B cell (primary cell): ENCODE data around the gene TPSAB1. TPM values are rescaled to one million over a fixed set of nuclear protein-coding genes. Genes with fewer than 3 reads are reported as not detected.

Source experiments
- ATAC-seq: fragments of 200-7000 bp; cut with Tn5 transposase; one replicate; pipeline ENCODE4 v1.10.0; 2021; ENCODE audit warnings: low read depth, mild to moderate bottlenecking, moderate number of reproducible peaks, moderate library complexity
- CTCF ChIA-PET: fragments of 350-600 bp; sonication (Branson Sonifier 250); formaldehyde crosslinking; loops from one replicate; lab custom pipeline; 2021; ENCODE audit warnings: antibody characterized with exemption, inconsistent platforms; lab: Charles Lee
- POLR2A ChIA-PET: fragments of 350-600 bp; sonication (Branson Sonifier 250); formaldehyde crosslinking; loops from one replicate; lab custom pipeline; 2021; ENCODE audit warnings: antibody characterized with exemption; lab: Charles Lee
- DNase-seq: peaks from one replicate; pipeline ENCODE4 v3.0.0; 2013
- H2AFZ ChIP-seq: 2 replicates; pipeline ENCODE4 v1.6.1; 2012; ENCODE audit warnings: mild to moderate bottlenecking, low read depth, low read length; ENCODE audit not compliant: insufficient read depth, poor library complexity, severe bottlenecking
- H3K27ac ChIP-seq, 2 donors: 1 replicate in 1 of 2; 2 replicates in 1 of 2; pipeline ENCODE4 v1.5.1; 2012 to 2013; ENCODE audit warnings: low read length in 2 of 2, mild to moderate bottlenecking in 2 of 2, moderate library complexity in 1 of 2
- H3K27me3 ChIP-seq, 4 experiments: fragments of 200-600 bp in 1 of 4; sonication (generic) in 1 of 4; replicated peaks in 1 of 4; 1 replicate in 2 of 4; 2 replicates in 2 of 4; pipeline versions ENCODE4 v1.6.1 to v1.7.0; 2013 to 2016; ENCODE audit warnings: low read length in 3 of 4, mild to moderate bottlenecking in 2 of 4, mixed read lengths in 1 of 4, moderate library complexity in 1 of 4; ENCODE audit not compliant: insufficient read depth in 4 of 4, control insufficient read depth in 3 of 4; ENCODE audit errors: control extremely low read depth in 1 of 4
- H3K36me3 ChIP-seq, 2 experiments: replicated peaks in 1 of 2; 1 replicate in 1 of 2; 2 replicates in 1 of 2; pipeline versions ENCODE4 v1.6.1 to v1.7.1; 2013; ENCODE audit warnings: low read length in 1 of 2; ENCODE audit not compliant: insufficient read depth in 2 of 2, control insufficient read depth in 1 of 2; ENCODE audit errors: control extremely low read depth in 1 of 2, extremely low read depth in 1 of 2
- H3K4me1 ChIP-seq, 2 donors: fragments of 200-600 bp in 1 of 2; sonication (generic) in 1 of 2; 1 replicate in 1 of 2; 2 replicates in 1 of 2; pipeline versions ENCODE4 v1.5.1 to v1.6.1; 2013 to 2017; ENCODE audit warnings: low read length in 2 of 2; ENCODE audit not compliant: control insufficient read depth in 2 of 2, insufficient read depth in 2 of 2
- H3K4me2 ChIP-seq: replicated peaks from 2 replicates; pipeline ENCODE3; 2012; ENCODE audit warnings: mild to moderate bottlenecking, low read depth, low read length; ENCODE audit not compliant: poor library complexity, severe bottlenecking
- H3K4me3 ChIP-seq, 5 experiments: fragments of 200-600 bp in 1 of 5; sonication (generic) in 1 of 5; 1 replicate in 3 of 5; 2 replicates in 2 of 5; pipeline versions ENCODE4 v1.5.1 to v1.7.0; 2011 to 2016; ENCODE audit warnings: low read length in 4 of 5, mild to moderate bottlenecking in 4 of 5, low read depth in 2 of 5, control low read depth in 1 of 5, moderate library complexity in 1 of 5; ENCODE audit not compliant: insufficient read depth in 1 of 5; ENCODE audit errors: control extremely low read depth in 1 of 5, extremely low read depth in 1 of 5
- H3K79me2 ChIP-seq: fragments of 200-600 bp; sonication (generic); one replicate; pipeline ENCODE4 v1.6.0; 2016; ENCODE audit warnings: low read length; ENCODE audit not compliant: control insufficient read depth, insufficient read depth
- H3K9ac ChIP-seq: fragments of 200-600 bp; sonication (generic); 2 replicates; pipeline ENCODE4 v1.6.1; 2017; ENCODE audit warnings: mild to moderate bottlenecking, low read length, moderate library complexity
- H3K9me3 ChIP-seq, 3 donors: one replicate each; pipeline versions ENCODE4 v1.6.1 to v1.7.1; 2013; ENCODE audit warnings: low read length in 2 of 3; ENCODE audit not compliant: control insufficient read depth in 2 of 3, insufficient read depth in 1 of 3; ENCODE audit errors: control extremely low read depth in 1 of 3
- H4K20me1 ChIP-seq: 2 replicates; pipeline ENCODE4 v1.6.0; 2012; ENCODE audit warnings: mild to moderate bottlenecking, low read length; ENCODE audit not compliant: insufficient read depth, control insufficient read depth, poor library complexity, severe bottlenecking
- H3K27ac Mint-ChIP-seq: one replicate; pipeline ENCODE4 v1.8.0; 2021; ENCODE audit warnings: mixed read lengths
- H3K27me3 Mint-ChIP-seq: one replicate; pipeline ENCODE4 v1.8.0; 2021; ENCODE audit warnings: mixed read lengths
- H3K4me1 Mint-ChIP-seq: one replicate; pipeline ENCODE4 v1.8.0; 2021; ENCODE audit warnings: mixed read lengths
- H3K4me3 Mint-ChIP-seq: one replicate; pipeline ENCODE4 v1.8.0; 2021; ENCODE audit warnings: mixed read lengths
- H3K9me3 Mint-ChIP-seq: one replicate; pipeline ENCODE4 v1.8.0; 2022; ENCODE audit warnings: mixed read lengths; ENCODE audit not compliant: insufficient read depth
- EZH2 ChIP-seq: IDR thresholded peaks from 2 replicates; pipeline ENCODE4 v1.6.1; 2012; ENCODE audit warnings: borderline replicate concordance, low read depth, mild to moderate bottlenecking, moderate library complexity, low read length; ENCODE audit not compliant: insufficient read depth, poor library complexity, severe bottlenecking
- WGBS: methylation state at CpG from one replicate; pipeline ENCODE4 v1.1.5; 2013; ENCODE audit warnings: missing lambda C conversion rate; ENCODE audit not compliant: insufficient coverage; 5-methylcytosine and 5-hydroxymethylcytosine counted together
- intact Hi-C: fragments of 100-400 bp; cut with micrococcal nuclease; formaldehyde crosslinking; loops from one replicate; pipeline ENCODE4 v1.10.0; 2022
- polyA plus RNA-seq: library from polyadenylated mRNA; depleted of rRNA; stranded (reverse); fragments of >200 nt; gene quantifications from 2 replicates; pipeline ENCODE4 v1.2.3, GENCODE V29; 2012
- total RNA-seq, 2 donors: library from RNA; stranded (reverse); fragments of 120-200 nt in 1 of 2; gene quantifications; 1 replicate in 1 of 2; 2 replicates in 1 of 2; pipeline versions ENCODE4 v1.2.3 to v1.2.4, GENCODE V29; 2013 to 2022
- TF ChIP-seq, protein P1 (sequence below): fragments of 200-600 bp; IDR thresholded peaks from one replicate; pipeline ENCODE4 v1.8.0; 2022; ENCODE audit warnings: antibody characterized with exemption, mild to moderate bottlenecking

Gene TPSAB1
- total and polyA plus RNA-seq, 2 donors (not counting 1 experiment from before 2014, with no cell fraction given), result not detected

GRCh38 chr16:1262846-1263221 is 22.3 kb downstream of the TPSAB1 start:
- POLR2A ChIA-PET, result no interaction called here
- Histone ChIP-seq H3K79me2 (no peaks in the 10 kb centered on the region), H3K9me3 (peaks cover 0 to 4% (median 0%) of the 10 kb centered on the region in 3 donors), H3K9ac (no peak overlapping the region), H4K20me1 (no peaks in the 10 kb centered on the region), H3K4me1 (peaks cover 6 to 8% of the 10 kb centered on the region in 2 donors), H3K4me2 (no peak overlapping the region), H3K27me3 (peaks cover 0 to 50% (median 12%) of the 10 kb centered on the region in 4 experiments), H3K36me3 (no peaks in the 10 kb centered on the region), H3K27ac (no peak overlapping the region), H3K4me3 (no peak overlapping the region), H2AFZ (no peak overlapping the region)
- CTCF ChIA-PET, result no interaction called here
- Mint-ChIP-seq H3K27ac (no peak overlapping the region), H3K4me1 (peaks cover 4% of the 10 kb centered on the region), H3K9me3 (peaks cover 5% of the 10 kb centered on the region), H3K4me3 (no peak overlapping the region), H3K27me3 (peaks cover 17% of the 10 kb centered on the region)
- TF ChIP-seq EZH2, result no peak
- TF ChIP-seq, protein P1, sequence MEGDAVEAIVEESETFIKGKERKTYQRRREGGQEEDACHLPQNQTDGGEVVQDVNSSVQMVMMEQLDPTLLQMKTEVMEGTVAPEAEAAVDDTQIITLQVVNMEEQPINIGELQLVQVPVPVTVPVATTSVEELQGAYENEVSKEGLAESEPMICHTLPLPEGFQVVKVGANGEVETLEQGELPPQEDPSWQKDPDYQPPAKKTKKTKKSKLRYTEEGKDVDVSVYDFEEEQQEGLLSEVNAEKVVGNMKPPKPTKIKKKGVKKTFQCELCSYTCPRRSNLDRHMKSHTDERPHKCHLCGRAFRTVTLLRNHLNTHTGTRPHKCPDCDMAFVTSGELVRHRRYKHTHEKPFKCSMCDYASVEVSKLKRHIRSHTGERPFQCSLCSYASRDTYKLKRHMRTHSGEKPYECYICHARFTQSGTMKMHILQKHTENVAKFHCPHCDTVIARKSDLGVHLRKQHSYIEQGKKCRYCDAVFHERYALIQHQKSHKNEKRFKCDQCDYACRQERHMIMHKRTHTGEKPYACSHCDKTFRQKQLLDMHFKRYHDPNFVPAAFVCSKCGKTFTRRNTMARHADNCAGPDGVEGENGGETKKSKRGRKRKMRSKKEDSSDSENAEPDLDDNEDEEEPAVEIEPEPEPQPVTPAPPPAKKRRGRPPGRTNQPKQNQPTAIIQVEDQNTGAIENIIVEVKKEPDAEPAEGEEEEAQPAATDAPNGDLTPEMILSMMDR, result no peak
- ATAC-seq (no peak), DNase-seq (no peak)
- WGBS, result 90% methylated on average over 9 of the region's 9 CpGs
- intact Hi-C loops, result no loop called here

DNA sequence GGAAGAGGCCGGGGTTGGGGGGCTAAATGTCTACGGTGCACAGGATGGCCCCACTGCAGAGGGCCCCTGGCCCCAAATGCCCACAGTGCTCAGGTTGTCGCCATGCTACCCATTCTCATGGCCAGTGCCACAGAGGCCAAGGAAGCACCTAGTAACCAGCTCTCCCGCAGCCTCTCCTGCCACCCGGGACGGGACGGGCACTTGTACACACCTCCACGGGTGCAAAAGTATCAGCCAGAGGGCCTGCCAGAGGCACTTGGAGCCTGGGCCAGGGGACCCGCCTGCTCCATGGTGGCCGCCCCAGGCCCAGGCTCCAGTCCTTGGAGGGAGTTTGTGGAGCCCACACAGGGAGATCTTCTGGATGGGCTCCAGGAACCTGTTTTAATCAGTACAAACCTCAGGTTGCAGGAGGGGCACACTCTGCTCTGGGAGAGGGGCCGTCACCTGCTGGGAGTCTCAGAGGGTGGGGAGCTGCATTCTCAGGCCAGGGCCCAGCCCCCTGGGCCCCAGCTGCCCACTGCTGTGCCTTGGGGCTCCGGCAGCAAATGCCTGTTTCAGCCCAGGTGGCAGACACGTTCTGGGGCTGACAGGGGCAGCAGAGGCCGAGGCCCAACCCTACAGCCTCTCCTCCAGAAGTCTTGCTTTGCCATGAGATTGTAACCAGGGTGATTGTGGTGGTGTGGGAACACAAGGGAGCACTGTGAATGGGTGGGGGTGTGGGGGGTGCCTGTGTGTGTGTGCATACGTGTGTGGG is 23.3 kb downstream of the TPSAB1 start:
- Mint-ChIP-seq H3K4me3 (no peak overlapping the region), H3K27ac (no peak overlapping the region), H3K9me3 (peaks cover 5% of the 10 kb centered on the region), H3K4me1 (peaks cover 4% of the 10 kb centered on the region), H3K27me3 (peaks cover 17% of the 10 kb centered on the region)
- POLR2A ChIA-PET, result no interaction called here
- Histone ChIP-seq H3K9ac (no peak overlapping the region), H3K4me3 (no peak overlapping the region), H3K9me3 (peaks cover 0 to 4% (median 0%) of the 10 kb centered on the region in 3 donors), H4K20me1 (no peaks in the 10 kb centered on the region), H2AFZ (no peak overlapping the region), H3K27ac (no peak overlapping the region), H3K79me2 (no peaks in the 10 kb centered on the region), H3K36me3 (no peaks in the 10 kb centered on the region), H3K4me2 (no peak overlapping the region), H3K4me1 (peaks cover 6 to 7% of the 10 kb centered on the region in 2 donors), H3K27me3 (peaks cover 0 to 44% (median 12%) of the 10 kb centered on the region in 4 experiments)
- no peak for ATAC-seq
- no peak for TF ChIP-seq EZH2
- TF ChIP-seq, protein P1, result no peak
- 95% methylated on average over 14 of the region's 15 CpGs for WGBS
- no peak for DNase-seq
- CTCF ChIA-PET, result no interaction called here
- intact Hi-C loops, result no loop called here
